ENCODE data around the gene PCNX1.

Gene PCNX1

GRCh38 chr14:70908935-70909641, 1.8 kb downstream of the PCNX1 start (continued):
- TF ChIP-seq TOX (CRISPR knock-in tag; IDR thresholded peaks at IDR 0.05; ENCODE audit: borderline replicate concordance) (no peak), TCF4 (CRISPR knock-in tag; IDR thresholded peaks at IDR 0.05; ENCODE audit: borderline replicate concordance) (no peak), RARB (CRISPR knock-in tag; IDR thresholded peaks at IDR 0.05) (no peak), ESRRG (CRISPR knock-in tag; IDR thresholded peaks at IDR 0.05) (no peak), ISL1 (CRISPR knock-in tag; IDR thresholded peaks at IDR 0.05) (no peak)

DNA sequence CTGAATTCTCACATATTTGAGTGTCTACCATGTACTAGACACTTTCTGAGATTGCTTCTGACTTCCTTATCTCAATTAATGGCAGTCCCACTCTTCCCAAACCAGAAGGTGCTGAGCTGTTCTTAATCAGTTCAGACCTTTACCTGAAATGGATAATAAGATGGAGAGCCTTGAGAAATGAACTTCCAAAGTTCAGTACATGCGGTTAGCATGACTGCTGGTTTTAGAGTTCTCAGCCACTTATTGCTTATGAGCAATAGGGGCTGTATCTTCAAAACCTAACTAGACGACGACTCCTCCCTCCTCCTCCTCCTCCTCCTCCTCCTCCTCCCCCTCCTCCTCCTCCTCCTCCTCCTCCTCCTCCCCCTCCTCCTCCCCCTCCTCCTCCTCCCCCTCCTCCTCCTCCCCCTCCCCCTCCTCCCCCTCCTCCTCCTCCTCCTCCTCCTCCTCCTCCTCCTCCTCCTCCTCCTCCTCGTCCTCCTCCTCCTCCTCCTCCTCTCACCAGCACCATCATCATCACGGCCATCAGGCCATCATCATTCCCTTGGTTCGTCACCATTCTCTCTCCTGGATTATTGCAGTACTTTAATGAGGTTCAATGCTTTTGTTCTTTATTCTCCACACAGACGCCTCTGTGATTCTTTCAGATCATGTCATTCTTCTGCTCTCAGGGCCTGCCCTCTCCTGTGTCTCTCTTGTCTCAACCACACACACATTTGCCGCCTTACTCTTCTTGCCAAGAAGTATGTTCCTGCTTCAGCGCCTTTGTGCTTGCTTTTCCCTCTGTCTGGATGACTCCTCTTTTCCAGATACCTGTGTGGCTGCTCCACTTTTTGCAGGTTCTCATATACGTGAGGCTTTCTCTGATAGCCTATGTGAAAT, 2.7 kb downstream of the PCNX1 start:
- ATAC-seq: no peak
- TF ChIP-seq GLIS3 (CRISPR knock-in tag; IDR thresholded peaks at IDR 0.05) (no peak), ZNF8 (CRISPR knock-in tag; IDR thresholded peaks at IDR 0.05) (no peak), SNAI2 (CRISPR knock-in tag; IDR thresholded peaks at IDR 0.05) (no peak), ARNTL (CRISPR knock-in tag; IDR thresholded peaks at IDR 0.05; ENCODE audit: borderline replicate concordance, low read depth) (no peak), PPARA (CRISPR knock-in tag; IDR thresholded peaks at IDR 0.05; ENCODE audit: borderline replicate concordance) (no peak), TCF4 (CRISPR knock-in tag; IDR thresholded peaks at IDR 0.05; ENCODE audit: borderline replicate concordance) (no peak), ISL1 (CRISPR knock-in tag; IDR thresholded peaks at IDR 0.05) (no peak)

DNA sequence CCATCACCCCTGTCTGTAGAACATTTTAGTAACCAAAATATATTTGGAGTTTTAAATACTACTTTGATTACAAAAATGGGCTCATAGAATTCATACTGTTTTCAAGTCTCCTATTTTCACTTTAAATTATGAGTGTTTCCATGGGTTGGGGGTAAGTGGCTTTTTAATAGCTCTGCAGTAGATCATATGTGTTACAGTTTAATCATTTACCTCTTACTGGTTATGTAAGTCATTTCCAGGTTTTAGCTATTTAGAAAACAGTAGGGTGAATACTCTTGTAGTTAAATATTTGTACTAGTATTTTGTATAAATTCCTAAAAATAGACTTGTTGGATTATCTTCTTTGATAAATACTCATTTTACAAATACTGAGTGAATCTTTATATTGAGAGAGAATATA, 8.2 kb downstream of the PCNX1 start:
- TF ChIP-seq TSHZ2 (CRISPR knock-in tag; IDR thresholded peaks at IDR 0.05) (no peak), OSR1 (CRISPR knock-in tag; IDR thresholded peaks at IDR 0.05) (no peak), ZC3H10 (CRISPR knock-in tag; IDR thresholded peaks at IDR 0.05) (no peak), ARNTL (CRISPR knock-in tag; IDR thresholded peaks at IDR 0.05; ENCODE audit: borderline replicate concordance, low read depth) (no peak)

DNA sequence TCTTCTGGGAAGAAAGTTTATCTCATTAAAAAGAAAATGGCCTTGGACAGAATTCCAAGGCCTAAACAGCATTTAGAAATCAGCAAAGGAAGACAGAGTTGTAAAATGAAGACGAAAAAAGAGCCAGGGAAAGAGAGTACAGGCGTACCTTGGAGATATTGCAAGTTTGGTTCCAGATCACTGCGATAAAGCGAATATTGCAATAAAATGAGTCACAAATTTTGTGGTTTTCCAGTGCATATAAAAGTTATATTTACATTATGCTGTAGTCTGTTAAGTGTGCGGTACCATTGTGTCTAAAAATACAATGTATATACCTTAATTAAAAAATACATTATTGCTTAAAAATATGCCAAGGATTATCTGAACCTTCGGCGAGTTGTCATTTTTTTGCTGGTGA, 9.0 kb downstream of the PCNX1 start:
- ATAC-seq: no peak
- TF ChIP-seq POU6F1 (CRISPR knock-in tag; IDR thresholded peaks at IDR 0.05; ENCODE audit: borderline replicate concordance, low read depth): no peak
- TF ChIP-seq, protein P1, sequence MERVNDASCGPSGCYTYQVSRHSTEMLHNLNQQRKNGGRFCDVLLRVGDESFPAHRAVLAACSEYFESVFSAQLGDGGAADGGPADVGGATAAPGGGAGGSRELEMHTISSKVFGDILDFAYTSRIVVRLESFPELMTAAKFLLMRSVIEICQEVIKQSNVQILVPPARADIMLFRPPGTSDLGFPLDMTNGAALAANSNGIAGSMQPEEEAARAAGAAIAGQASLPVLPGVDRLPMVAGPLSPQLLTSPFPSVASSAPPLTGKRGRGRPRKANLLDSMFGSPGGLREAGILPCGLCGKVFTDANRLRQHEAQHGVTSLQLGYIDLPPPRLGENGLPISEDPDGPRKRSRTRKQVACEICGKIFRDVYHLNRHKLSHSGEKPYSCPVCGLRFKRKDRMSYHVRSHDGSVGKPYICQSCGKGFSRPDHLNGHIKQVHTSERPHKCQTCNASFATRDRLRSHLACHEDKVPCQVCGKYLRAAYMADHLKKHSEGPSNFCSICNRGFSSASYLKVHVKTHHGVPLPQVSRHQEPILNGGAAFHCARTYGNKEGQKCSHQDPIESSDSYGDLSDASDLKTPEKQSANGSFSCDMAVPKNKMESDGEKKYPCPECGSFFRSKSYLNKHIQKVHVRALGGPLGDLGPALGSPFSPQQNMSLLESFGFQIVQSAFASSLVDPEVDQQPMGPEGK (CRISPR knock-in tag; IDR thresholded peaks at IDR 0.05; ENCODE audit: borderline replicate concordance): no peak
- no peak for TF ChIP-seq ESRRG (CRISPR knock-in tag; IDR thresholded peaks at IDR 0.05)
- TF ChIP-seq ZNF70 (CRISPR knock-in tag; IDR thresholded peaks at IDR 0.05): no peak
- TF ChIP-seq TCF4 (CRISPR knock-in tag; IDR thresholded peaks at IDR 0.05; ENCODE audit: borderline replicate concordance): no peak
- no peak for TF ChIP-seq ZNF565 (CRISPR knock-in tag; conservative IDR thresholded peaks at IDR 0.05; ENCODE audit: low read depth)

More for the DNA sequence above, 8.2 kb downstream of the PCNX1 start:
- ATAC-seq: no peak

- ATAC-seq: no peak
- TF ChIP-seq TOX (CRISPR knock-in tag; IDR thresholded peaks at IDR 0.05; ENCODE audit: borderline replicate concordance) (no peak), ZFP3 (CRISPR knock-in tag; IDR thresholded peaks at IDR 0.05) (no peak)
- TF ChIP-seq, protein P2, sequence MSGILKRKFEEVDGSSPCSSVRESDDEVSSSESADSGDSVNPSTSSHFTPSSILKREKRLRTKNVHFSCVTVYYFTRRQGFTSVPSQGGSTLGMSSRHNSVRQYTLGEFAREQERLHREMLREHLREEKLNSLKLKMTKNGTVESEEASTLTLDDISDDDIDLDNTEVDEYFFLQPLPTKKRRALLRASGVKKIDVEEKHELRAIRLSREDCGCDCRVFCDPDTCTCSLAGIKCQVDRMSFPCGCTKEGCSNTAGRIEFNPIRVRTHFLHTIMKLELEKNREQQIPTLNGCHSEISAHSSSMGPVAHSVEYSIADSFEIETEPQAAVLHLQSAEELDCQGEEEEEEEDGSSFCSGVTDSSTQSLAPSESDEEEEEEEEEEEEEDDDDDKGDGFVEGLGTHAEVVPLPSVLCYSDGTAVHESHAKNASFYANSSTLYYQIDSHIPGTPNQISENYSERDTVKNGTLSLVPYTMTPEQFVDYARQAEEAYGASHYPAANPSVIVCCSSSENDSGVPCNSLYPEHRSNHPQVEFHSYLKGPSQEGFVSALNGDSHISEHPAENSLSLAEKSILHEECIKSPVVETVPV (CRISPR knock-in tag; IDR thresholded peaks at IDR 0.05): no peak
Measured at GRCh38 chr14:70916799-70917198, 9.5 kb downstream of the PCNX1 start.

Data from SK-N-SH treated with all-trans-retinoic acid at 6 μM for 48 hours (cell line).